NCI-H1092 treated with DMSO at 0.1 percent for 48 hours (cell line): ENCODE measurements around the gene TAF8.

Experiments
- DNase-seq: peaks from one replicate; lab custom pipeline; 2025; lab: John Stamatoyannopoulos, UW

The TAF8 gene

GRCh38 chr6:42099340-42100028 lies 49.2 kb downstream of the TAF8 start:
- DNase-seq, result no peak

- DNase-seq, result no peak
Observed at GRCh38 chr6:42100029-42100901, 49.9 kb downstream of the TAF8 start.

GRCh38 chr6:42101186-42101657 lies 50.9 kb downstream of the TAF8 start:
- DNase-seq, result no peak

GRCh38 chr6:42103216-42103615 lies 52.9 kb downstream of the TAF8 start:
- DNase-seq, result no peak

- no peak for DNase-seq
Observed at GRCh38 chr6:42103753-42104094, 53.4 kb downstream of the TAF8 start.

GRCh38 chr6:42104095-42104803 lies 53.9 kb downstream of the TAF8 start:
- no peak for DNase-seq

GRCh38 chr6:42104804-42105125 lies 54.4 kb downstream of the TAF8 start:
- DNase-seq, result no peak

GRCh38 chr6:42105156-42105648 lies 54.9 kb downstream of the TAF8 start:
- no peak for DNase-seq

GRCh38 chr6:42105709-42106108 lies 55.4 kb downstream of the TAF8 start:
- no peak for DNase-seq

- no peak for DNase-seq
Observed at GRCh38 chr6:42106112-42107023, 56.0 kb downstream of the TAF8 start.

GRCh38 chr6:42108071-42108470 lies 57.7 kb downstream of the TAF8 start:
- no peak for DNase-seq

- no peak for DNase-seq
Observed at GRCh38 chr6:42110683-42111082, 60.4 kb downstream of the TAF8 start.

- no peak for DNase-seq
Observed at GRCh38 chr6:42112351-42112750, 62.0 kb downstream of the TAF8 start.

- no peak for DNase-seq
Observed at GRCh38 chr6:42113936-42114636, 63.8 kb downstream of the TAF8 start.

GRCh38 chr6:42117843-42118161 lies 67.5 kb downstream of the TAF8 start:
- no peak for DNase-seq

- no peak for DNase-seq
Observed at GRCh38 chr6:42118162-42119001, 68.1 kb downstream of the TAF8 start.

- no peak for DNase-seq
Observed at GRCh38 chr6:42120895-42121865, 70.9 kb downstream of the TAF8 start.

- no peak for DNase-seq
Observed at GRCh38 chr6:42123379-42124103, 73.2 kb downstream of the TAF8 start.
